ENCODE results near the gene ATP8A2.

- TF ChIP-seq USF2 (CRISPR knock-in tag; IDR thresholded peaks at IDR 0.05) (no peak), CTCF (IDR thresholded peaks at IDR 0.05) (no peak), NR2C2 (CRISPR knock-in tag; IDR thresholded peaks at IDR 0.05) (no peak), MXD4 (CRISPR knock-in tag; IDR thresholded peaks at IDR 0.05; ENCODE audit: borderline replicate concordance) (no peak), TEAD4 (CRISPR knock-in tag; IDR thresholded peaks at IDR 0.05) (no peak), ZBTB43 (CRISPR knock-in tag; IDR thresholded peaks at IDR 0.05) (no peak), IRF2 (CRISPR knock-in tag; IDR thresholded peaks at IDR 0.05; ENCODE audit: borderline replicate concordance, low read depth) (no peak), SP1 (CRISPR knock-in tag; conservative IDR thresholded peaks at IDR 0.05) (no peak), FOXJ3 (CRISPR knock-in tag; IDR thresholded peaks at IDR 0.05; ENCODE audit: borderline replicate concordance) (no peak), SMAD3 (CRISPR knock-in tag; IDR thresholded peaks at IDR 0.05; ENCODE audit: borderline replicate concordance) (no peak), PRDM15 (CRISPR knock-in tag; IDR thresholded peaks at IDR 0.05) (no peak), ELF4 (CRISPR knock-in tag; IDR thresholded peaks at IDR 0.05; ENCODE audit: low read depth) (no peak), ZNF121 (CRISPR knock-in tag; IDR thresholded peaks at IDR 0.05) (no peak), MAX (CRISPR knock-in tag; IDR thresholded peaks at IDR 0.05) (no peak)
Observed at GRCh38 chr13:25365720-25366235, 6.0 kb upstream of the ATP8A2 start.

All from WTC11 (cell line).